CD1c-positive myeloid dendritic cell (primary cell): ENCODE measurements around the gene DENND10.
"Not testable (repeated sequence)": the region's sequence is repeated elsewhere in the genome, so short reads cannot be mapped to it uniquely, and the experiment has no call there.

Experiments
- DNase-seq: peaks from one replicate; pipeline ENCODE4 v3.0.0-alpha.2; 2016; ENCODE audit errors: extremely low spot score

DENND10 gene

GRCh38 chr10:119098576-119098975, 5.3 kb upstream of the DENND10 start:
- DNase-seq: no peak

GRCh38 chr10:119100434-119101238, 3.3 kb upstream of the DENND10 start:
- no peak for DNase-seq

GRCh38 chr10:119101366-119102098, 2.4 kb upstream of the DENND10 start:
- DNase-seq: no peak

GRCh38 chr10:119103241-119103902, 541 bp upstream of the DENND10 start:
- no peak for DNase-seq

GRCh38 chr10:119104654-119105015, 722 bp downstream of the DENND10 start:
- DNase-seq: no peak

GRCh38 chr10:119105155-119105554, 1.2 kb downstream of the DENND10 start:
- no peak for DNase-seq

GRCh38 chr10:119105899-119106298, 2.0 kb downstream of the DENND10 start:
- not testable (repeated sequence) for DNase-seq

- DNase-seq: not testable (repeated sequence)
These were observed 3.2 kb downstream of the DENND10 start for GRCh38 chr10:119107106-119107505.

- peak; percentile 59 for DNase-seq
These were observed 3.9 kb downstream of the DENND10 start for GRCh38 chr10:119107771-119108170.

GRCh38 chr10:119112056-119112455, 8.1 kb downstream of the DENND10 start:
- peak; percentile 55 for DNase-seq

- peak; percentile 33 for DNase-seq
These were observed 10.1 kb downstream of the DENND10 start for GRCh38 chr10:119113751-119114732.

- no peak for DNase-seq
These were observed 12.0 kb downstream of the DENND10 start for GRCh38 chr10:119115926-119116325.

- no peak for DNase-seq
These were observed 12.5 kb downstream of the DENND10 start for GRCh38 chr10:119116326-119116951.

- no peak for DNase-seq
These were observed 14.3 kb downstream of the DENND10 start for GRCh38 chr10:119118231-119118630.

GRCh38 chr10:119119400-119119799, 15.5 kb downstream of the DENND10 start:
- no peak for DNase-seq

- no peak for DNase-seq
These were observed 16.5 kb downstream of the DENND10 start for GRCh38 chr10:119120413-119120867.

GRCh38 chr10:119120875-119121274, 17.0 kb downstream of the DENND10 start:
- no peak for DNase-seq

GRCh38 chr10:119125942-119126341, 22.0 kb downstream of the DENND10 start:
- no peak for DNase-seq

GRCh38 chr10:119129721-119130120, 25.8 kb downstream of the DENND10 start:
- peak; percentile 9 for DNase-seq

GRCh38 chr10:119131512-119132240, 27.8 kb downstream of the DENND10 start:
- peak; percentile 89 for DNase-seq
